Measurements from ENCODE around the gene EMX2.

The EMX2 gene

GRCh38 chr10:117511601-117512390 is 30.8 kb upstream of the EMX2 start:
- no peak for DNase-seq (ENCODE audit: extremely low read depth, low read depth)
- H3K4me3 ChIP-seq (replicated peaks; ENCODE audit: low read depth, low read length), result no peak overlapping the region
- no peak for TF ChIP-seq CTCF (IDR thresholded peaks at IDR 0.05; ENCODE audit: low read depth, low read length, missing control alignments)

- no peak for DNase-seq (ENCODE audit: extremely low read depth, low read depth)
- no peak for TF ChIP-seq CTCF (IDR thresholded peaks at IDR 0.05; ENCODE audit: low read depth, low read length, missing control alignments)
- H3K4me3 ChIP-seq (replicated peaks; ENCODE audit: low read depth, low read length), result no peak overlapping the region
Measured at GRCh38 chr10:117514971-117515370, 27.6 kb upstream of the EMX2 start.

- H3K4me3 ChIP-seq (replicated peaks; ENCODE audit: low read depth, low read length), result no peak overlapping the region
- TF ChIP-seq CTCF (IDR thresholded peaks at IDR 0.05; ENCODE audit: low read depth, low read length, missing control alignments), result no peak
- no peak for DNase-seq (ENCODE audit: extremely low read depth, low read depth)
Measured at GRCh38 chr10:117516681-117517080, 25.9 kb upstream of the EMX2 start.

GRCh38 chr10:117518246-117518645 is 24.3 kb upstream of the EMX2 start:
- TF ChIP-seq CTCF (IDR thresholded peaks at IDR 0.05; ENCODE audit: low read depth, low read length, missing control alignments), result no peak
- DNase-seq (ENCODE audit: extremely low read depth, low read depth), result no peak
- H3K4me3 ChIP-seq (replicated peaks; ENCODE audit: low read depth, low read length), result no peak overlapping the region

- no peak for TF ChIP-seq CTCF (IDR thresholded peaks at IDR 0.05; ENCODE audit: low read depth, low read length, missing control alignments)
- no peak for DNase-seq (ENCODE audit: extremely low read depth, low read depth)
- H3K4me3 ChIP-seq (replicated peaks; ENCODE audit: low read depth, low read length), result no peak overlapping the region
Measured at GRCh38 chr10:117519286-117519685, 23.3 kb upstream of the EMX2 start.

GRCh38 chr10:117519879-117520278 is 22.7 kb upstream of the EMX2 start:
- no peak for TF ChIP-seq CTCF (IDR thresholded peaks at IDR 0.05; ENCODE audit: low read depth, low read length, missing control alignments)

GRCh38 chr10:117530791-117531190 is 11.8 kb upstream of the EMX2 start:
- DNase-seq (ENCODE audit: extremely low read depth, low read depth), result no peak
- TF ChIP-seq CTCF (IDR thresholded peaks at IDR 0.05; ENCODE audit: low read depth, low read length, missing control alignments), result no peak
- no peak overlapping the region for H3K4me3 ChIP-seq (replicated peaks; ENCODE audit: low read depth, low read length)

More at GRCh38 chr10:117519879-117520278, 22.7 kb upstream of the EMX2 start:
- DNase-seq (ENCODE audit: extremely low read depth, low read depth), result no peak
- no peak overlapping the region for H3K4me3 ChIP-seq (replicated peaks; ENCODE audit: low read depth, low read length)
